B cell (primary cell): ENCODE measurements around the gene MAP7. TPM values are rescaled to one million over a fixed set of nuclear protein-coding genes. Genes with fewer than 3 reads are reported as not detected.

ENCODE experiments used
- ATAC-seq: fragments of 200-7000 bp; cut with Tn5 transposase; one replicate; pipeline ENCODE4 v1.10.0; 2021; ENCODE audit warnings: low read depth, mild to moderate bottlenecking, moderate number of reproducible peaks, moderate library complexity
- CTCF ChIA-PET: fragments of 350-600 bp; sonication (Branson Sonifier 250); formaldehyde crosslinking; loops from one replicate; lab custom pipeline; 2021; ENCODE audit warnings: antibody characterized with exemption, inconsistent platforms; lab: Charles Lee
- POLR2A ChIA-PET: fragments of 350-600 bp; sonication (Branson Sonifier 250); formaldehyde crosslinking; loops from one replicate; lab custom pipeline; 2021; ENCODE audit warnings: antibody characterized with exemption; lab: Charles Lee
- DNase-seq: peaks from one replicate; pipeline ENCODE4 v3.0.0; 2013
- H2AFZ ChIP-seq: 2 replicates; pipeline ENCODE4 v1.6.1; 2012; ENCODE audit warnings: mild to moderate bottlenecking, low read depth, low read length; ENCODE audit not compliant: insufficient read depth, poor library complexity, severe bottlenecking
- H3K27ac ChIP-seq, 2 donors: 1 replicate in 1 of 2; 2 replicates in 1 of 2; pipeline ENCODE4 v1.5.1; 2012 to 2013; ENCODE audit warnings: low read length in 2 of 2, mild to moderate bottlenecking in 2 of 2, moderate library complexity in 1 of 2
- H3K27me3 ChIP-seq, 4 experiments: fragments of 200-600 bp in 1 of 4; sonication (generic) in 1 of 4; replicated peaks in 1 of 4; 1 replicate in 2 of 4; 2 replicates in 2 of 4; pipeline versions ENCODE4 v1.6.1 to v1.7.0; 2013 to 2016; ENCODE audit warnings: low read length in 3 of 4, mild to moderate bottlenecking in 2 of 4, mixed read lengths in 1 of 4, moderate library complexity in 1 of 4; ENCODE audit not compliant: insufficient read depth in 4 of 4, control insufficient read depth in 3 of 4; ENCODE audit errors: control extremely low read depth in 1 of 4
- H3K36me3 ChIP-seq, 2 experiments: replicated peaks in 1 of 2; 1 replicate in 1 of 2; 2 replicates in 1 of 2; pipeline versions ENCODE4 v1.6.1 to v1.7.1; 2013; ENCODE audit warnings: low read length in 1 of 2; ENCODE audit not compliant: insufficient read depth in 2 of 2, control insufficient read depth in 1 of 2; ENCODE audit errors: control extremely low read depth in 1 of 2, extremely low read depth in 1 of 2
- H3K4me1 ChIP-seq, 2 donors: fragments of 200-600 bp in 1 of 2; sonication (generic) in 1 of 2; 1 replicate in 1 of 2; 2 replicates in 1 of 2; pipeline versions ENCODE4 v1.5.1 to v1.6.1; 2013 to 2017; ENCODE audit warnings: low read length in 2 of 2; ENCODE audit not compliant: control insufficient read depth in 2 of 2, insufficient read depth in 2 of 2
- H3K4me2 ChIP-seq: replicated peaks from 2 replicates; pipeline ENCODE3; 2012; ENCODE audit warnings: mild to moderate bottlenecking, low read depth, low read length; ENCODE audit not compliant: poor library complexity, severe bottlenecking
- H3K4me3 ChIP-seq, 5 experiments: fragments of 200-600 bp in 1 of 5; sonication (generic) in 1 of 5; 1 replicate in 3 of 5; 2 replicates in 2 of 5; pipeline versions ENCODE4 v1.5.1 to v1.7.0; 2011 to 2016; ENCODE audit warnings: low read length in 4 of 5, mild to moderate bottlenecking in 4 of 5, low read depth in 2 of 5, control low read depth in 1 of 5, moderate library complexity in 1 of 5; ENCODE audit not compliant: insufficient read depth in 1 of 5; ENCODE audit errors: control extremely low read depth in 1 of 5, extremely low read depth in 1 of 5
- H3K79me2 ChIP-seq: fragments of 200-600 bp; sonication (generic); one replicate; pipeline ENCODE4 v1.6.0; 2016; ENCODE audit warnings: low read length; ENCODE audit not compliant: control insufficient read depth, insufficient read depth
- H3K9ac ChIP-seq: fragments of 200-600 bp; sonication (generic); 2 replicates; pipeline ENCODE4 v1.6.1; 2017; ENCODE audit warnings: mild to moderate bottlenecking, low read length, moderate library complexity
- H3K9me3 ChIP-seq, 3 donors: one replicate each; pipeline versions ENCODE4 v1.6.1 to v1.7.1; 2013; ENCODE audit warnings: low read length in 2 of 3; ENCODE audit not compliant: control insufficient read depth in 2 of 3, insufficient read depth in 1 of 3; ENCODE audit errors: control extremely low read depth in 1 of 3
- H4K20me1 ChIP-seq: 2 replicates; pipeline ENCODE4 v1.6.0; 2012; ENCODE audit warnings: mild to moderate bottlenecking, low read length; ENCODE audit not compliant: insufficient read depth, control insufficient read depth, poor library complexity, severe bottlenecking
- H3K27ac Mint-ChIP-seq: one replicate; pipeline ENCODE4 v1.8.0; 2021; ENCODE audit warnings: mixed read lengths
- H3K27me3 Mint-ChIP-seq: one replicate; pipeline ENCODE4 v1.8.0; 2021; ENCODE audit warnings: mixed read lengths
- H3K4me1 Mint-ChIP-seq: one replicate; pipeline ENCODE4 v1.8.0; 2021; ENCODE audit warnings: mixed read lengths
- H3K4me3 Mint-ChIP-seq: one replicate; pipeline ENCODE4 v1.8.0; 2021; ENCODE audit warnings: mixed read lengths
- H3K9me3 Mint-ChIP-seq: one replicate; pipeline ENCODE4 v1.8.0; 2022; ENCODE audit warnings: mixed read lengths; ENCODE audit not compliant: insufficient read depth
- EZH2 ChIP-seq: IDR thresholded peaks from 2 replicates; pipeline ENCODE4 v1.6.1; 2012; ENCODE audit warnings: borderline replicate concordance, low read depth, mild to moderate bottlenecking, moderate library complexity, low read length; ENCODE audit not compliant: insufficient read depth, poor library complexity, severe bottlenecking
- WGBS: methylation state at CpG from one replicate; pipeline ENCODE4 v1.1.5; 2013; ENCODE audit warnings: missing lambda C conversion rate; ENCODE audit not compliant: insufficient coverage; 5-methylcytosine and 5-hydroxymethylcytosine counted together
- intact Hi-C: fragments of 100-400 bp; cut with micrococcal nuclease; formaldehyde crosslinking; loops from one replicate; pipeline ENCODE4 v1.10.0; 2022
- polyA plus RNA-seq: library from polyadenylated mRNA; depleted of rRNA; stranded (reverse); fragments of >200 nt; gene quantifications from 2 replicates; pipeline ENCODE4 v1.2.3, GENCODE V29; 2012
- total RNA-seq, 2 donors: library from RNA; stranded (reverse); fragments of 120-200 nt in 1 of 2; gene quantifications; 1 replicate in 1 of 2; 2 replicates in 1 of 2; pipeline versions ENCODE4 v1.2.3 to v1.2.4, GENCODE V29; 2013 to 2022
- TF ChIP-seq, protein P1 (sequence below): fragments of 200-600 bp; IDR thresholded peaks from one replicate; pipeline ENCODE4 v1.8.0; 2022; ENCODE audit warnings: antibody characterized with exemption, mild to moderate bottlenecking

Gene MAP7
- total and polyA plus RNA-seq, 2 donors (not counting 1 experiment from before 2014, with no cell fraction given), result 0.34 to 0.64 TPM

DNA sequence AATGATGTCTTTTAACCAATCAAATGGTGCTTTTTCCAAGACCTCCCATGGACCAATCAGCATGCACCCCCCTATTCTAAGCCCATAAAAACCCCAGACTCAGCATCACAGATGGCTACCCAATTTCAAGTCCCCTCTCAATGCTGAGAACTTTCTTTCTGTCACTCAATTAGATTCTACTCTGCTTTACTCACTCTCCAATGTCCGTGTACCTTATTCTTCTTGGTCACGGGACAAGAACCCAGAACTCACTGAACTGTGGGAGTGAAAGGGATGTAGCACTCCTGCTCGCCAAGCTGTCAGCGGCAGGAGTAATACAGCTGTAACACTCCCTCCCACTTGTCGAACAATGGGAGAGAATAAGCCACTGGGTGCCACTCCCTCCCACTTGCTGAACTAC is 20.8 kb upstream of the MAP7 start:
- Histone ChIP-seq H3K4me1 (peaks cover 3 to 5% of the 10 kb centered on the region in 2 donors), H3K27ac (no peak overlapping the region), H3K36me3 (peaks cover 9 to 32% of the 10 kb centered on the region in 2 experiments), H3K4me2 (no peak overlapping the region), H3K9me3 (peaks cover 0 to 11% (median 9%) of the 10 kb centered on the region in 3 donors), H2AFZ (no peak overlapping the region), H3K9ac (no peak overlapping the region), H3K27me3 (no peaks in the 10 kb centered on the region), H4K20me1 (no peaks in the 10 kb centered on the region), H3K4me3 (no peak overlapping the region), H3K79me2 (no peaks in the 10 kb centered on the region)
- POLR2A ChIA-PET, result no interaction called here
- 93% methylated on average over 2 of the region's 5 CpGs for WGBS
- TF ChIP-seq, protein P1, sequence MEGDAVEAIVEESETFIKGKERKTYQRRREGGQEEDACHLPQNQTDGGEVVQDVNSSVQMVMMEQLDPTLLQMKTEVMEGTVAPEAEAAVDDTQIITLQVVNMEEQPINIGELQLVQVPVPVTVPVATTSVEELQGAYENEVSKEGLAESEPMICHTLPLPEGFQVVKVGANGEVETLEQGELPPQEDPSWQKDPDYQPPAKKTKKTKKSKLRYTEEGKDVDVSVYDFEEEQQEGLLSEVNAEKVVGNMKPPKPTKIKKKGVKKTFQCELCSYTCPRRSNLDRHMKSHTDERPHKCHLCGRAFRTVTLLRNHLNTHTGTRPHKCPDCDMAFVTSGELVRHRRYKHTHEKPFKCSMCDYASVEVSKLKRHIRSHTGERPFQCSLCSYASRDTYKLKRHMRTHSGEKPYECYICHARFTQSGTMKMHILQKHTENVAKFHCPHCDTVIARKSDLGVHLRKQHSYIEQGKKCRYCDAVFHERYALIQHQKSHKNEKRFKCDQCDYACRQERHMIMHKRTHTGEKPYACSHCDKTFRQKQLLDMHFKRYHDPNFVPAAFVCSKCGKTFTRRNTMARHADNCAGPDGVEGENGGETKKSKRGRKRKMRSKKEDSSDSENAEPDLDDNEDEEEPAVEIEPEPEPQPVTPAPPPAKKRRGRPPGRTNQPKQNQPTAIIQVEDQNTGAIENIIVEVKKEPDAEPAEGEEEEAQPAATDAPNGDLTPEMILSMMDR, result no peak
- TF ChIP-seq EZH2, result no peak
- Mint-ChIP-seq H3K4me3 (no peak overlapping the region), H3K27ac (no peak overlapping the region), H3K27me3 (no peaks in the 10 kb centered on the region), H3K4me1 (peaks cover 2% of the 10 kb centered on the region), H3K9me3 (peaks cover 11% of the 10 kb centered on the region)
- DNase-seq, result no peak
- CTCF ChIA-PET, result no interaction called here
- intact Hi-C loops, result no loop called here
- no peak for ATAC-seq

DNA sequence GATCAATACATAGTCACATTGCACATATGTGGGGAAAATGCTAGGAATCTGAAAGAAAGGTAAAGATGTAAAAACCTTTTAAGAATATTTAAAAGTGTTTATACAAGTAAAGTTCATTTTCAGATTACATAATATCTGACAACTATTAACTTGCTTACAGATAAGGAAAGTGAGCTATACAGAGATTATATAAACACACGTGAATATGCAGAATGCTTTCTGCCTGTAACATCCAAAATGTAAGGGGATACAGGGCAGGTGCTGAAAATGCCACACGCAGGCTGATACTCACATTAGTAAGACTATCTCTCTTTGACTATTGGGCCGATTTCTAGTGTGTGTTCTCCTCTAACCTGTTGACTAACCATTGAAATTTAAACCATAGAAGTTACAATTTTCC is 17.9 kb upstream of the MAP7 start:
- no peak for DNase-seq
- ChIA-PET POLR2A (no interaction called here), CTCF (no interaction called here)
- Histone ChIP-seq H4K20me1 (no peaks in the 10 kb centered on the region), H2AFZ (no peak overlapping the region), H3K27me3 (no peaks in the 10 kb centered on the region), H3K9me3 (peaks cover 0 to 11% (median 9%) of the 10 kb centered on the region in 3 donors), H3K4me3 (no peak overlapping the region), H3K9ac (no peak overlapping the region), H3K79me2 (no peaks in the 10 kb centered on the region), H3K27ac (no peak overlapping the region), H3K36me3 (peaks cover 3 to 25% of the 10 kb centered on the region in 2 experiments), H3K4me2 (no peak overlapping the region), H3K4me1 (peaks cover 8 to 9% of the 10 kb centered on the region in 2 donors)
- ATAC-seq, result no peak
- H3K27me3 Mint-ChIP-seq, result no peaks in the 10 kb centered on the region
- H3K4me1 Mint-ChIP-seq, result peaks cover 7% of the 10 kb centered on the region
- H3K27ac Mint-ChIP-seq, result no peak overlapping the region
- H3K4me3 Mint-ChIP-seq, result no peak overlapping the region
- peaks cover 8% of the 10 kb centered on the region for H3K9me3 Mint-ChIP-seq
- no peak for TF ChIP-seq EZH2
- TF ChIP-seq, protein P1, result no peak
- intact Hi-C loops, result no loop called here
- WGBS, result 93% methylated on average over 2 of the region's 3 CpGs
